Activated T-cell treated with anti-CD3 and anti-CD28 coated beads for 48 hours (primary cell): ENCODE results near the gene DBP.
"Not testable (repeated sequence)": the region's sequence is repeated elsewhere in the genome, so short reads cannot be mapped to it uniquely, and the experiment has no call there.

ENCODE experiments used
- DNase-seq: peaks from one replicate; pipeline ENCODE4 v3.0.0-alpha.2; 2020; ENCODE audit warnings: low read depth

DBP gene, protein sequence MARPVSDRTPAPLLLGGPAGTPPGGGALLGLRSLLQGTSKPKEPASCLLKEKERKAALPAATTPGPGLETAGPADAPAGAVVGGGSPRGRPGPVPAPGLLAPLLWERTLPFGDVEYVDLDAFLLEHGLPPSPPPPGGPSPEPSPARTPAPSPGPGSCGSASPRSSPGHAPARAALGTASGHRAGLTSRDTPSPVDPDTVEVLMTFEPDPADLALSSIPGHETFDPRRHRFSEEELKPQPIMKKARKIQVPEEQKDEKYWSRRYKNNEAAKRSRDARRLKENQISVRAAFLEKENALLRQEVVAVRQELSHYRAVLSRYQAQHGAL

DNA sequence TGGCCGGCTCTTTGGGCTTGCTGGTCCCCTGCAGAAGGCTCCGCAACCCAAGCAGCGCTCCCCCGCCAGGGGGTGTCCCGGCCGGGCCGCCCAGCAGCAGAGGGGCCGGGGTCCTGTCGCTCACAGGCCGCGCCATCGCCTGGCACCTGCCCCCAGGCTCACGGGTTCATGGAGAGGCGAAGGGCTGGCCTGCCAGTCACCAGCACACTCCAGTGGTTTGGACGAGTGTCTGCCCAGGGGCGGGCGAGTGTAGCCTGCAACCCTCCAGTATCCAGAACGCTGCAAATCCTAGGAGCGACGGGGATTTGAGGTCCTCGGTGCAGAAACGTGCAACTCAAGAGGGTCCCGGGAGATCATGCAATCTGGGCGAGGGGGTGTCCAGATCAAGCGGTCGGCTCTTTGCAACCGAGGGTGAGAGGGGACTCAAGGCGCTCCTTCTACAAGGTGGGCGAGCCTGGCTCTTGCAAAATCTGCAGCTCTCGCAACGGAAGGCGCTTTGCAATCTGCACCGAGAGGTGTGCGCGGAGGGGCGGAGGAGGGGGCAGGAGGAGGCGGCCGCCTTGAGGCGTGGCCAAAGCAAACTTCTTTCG is at the start of gene DBP:
Gene DBP, minus strand, starts transcription at position 521 of the 590 bp plus-strand sequence. Its CDS starts 385 bp downstream, at position 136.
- DNase-seq = no peak

DNA sequence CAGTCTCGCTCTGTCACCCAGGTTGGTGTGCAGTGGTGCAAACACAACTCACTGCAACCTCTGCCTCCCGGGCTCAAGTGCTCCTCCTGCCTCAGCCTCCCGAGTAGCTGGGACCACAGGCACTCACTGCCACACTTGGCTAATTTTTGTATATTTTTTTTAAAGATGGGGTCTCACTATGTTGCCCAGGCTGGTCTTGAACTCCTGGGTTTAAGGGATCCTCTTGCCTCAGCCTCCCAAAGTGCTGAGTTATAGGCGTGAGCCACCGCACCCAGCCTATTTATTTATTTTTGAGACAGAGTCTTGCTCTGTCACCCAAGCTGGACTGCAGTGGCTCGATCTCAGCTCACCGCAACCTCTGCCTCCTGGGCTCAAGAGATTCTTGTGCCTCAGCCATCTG is 49.5 kb upstream of the DBP start:
- not testable (repeated sequence) for DNase-seq

DNA sequence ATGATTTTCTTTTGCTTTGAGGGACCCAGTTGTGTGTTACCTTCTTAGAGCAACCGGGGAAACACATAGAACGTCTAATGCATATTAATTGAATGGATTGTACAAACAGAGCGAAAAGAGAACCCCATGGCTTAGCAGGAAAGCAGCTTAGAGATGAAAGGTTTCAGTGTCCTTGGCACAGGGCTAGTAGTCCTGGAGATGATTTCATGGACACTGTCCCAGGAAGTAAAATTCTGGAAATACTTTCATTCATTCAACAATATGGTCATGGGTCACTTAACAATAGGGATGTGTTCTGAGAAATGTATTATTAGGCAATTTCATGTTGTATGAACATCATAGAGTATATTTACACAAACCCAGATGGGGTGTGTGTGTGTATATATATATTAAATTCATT is 48.9 kb upstream of the DBP start:
- no peak for DNase-seq

DNA sequence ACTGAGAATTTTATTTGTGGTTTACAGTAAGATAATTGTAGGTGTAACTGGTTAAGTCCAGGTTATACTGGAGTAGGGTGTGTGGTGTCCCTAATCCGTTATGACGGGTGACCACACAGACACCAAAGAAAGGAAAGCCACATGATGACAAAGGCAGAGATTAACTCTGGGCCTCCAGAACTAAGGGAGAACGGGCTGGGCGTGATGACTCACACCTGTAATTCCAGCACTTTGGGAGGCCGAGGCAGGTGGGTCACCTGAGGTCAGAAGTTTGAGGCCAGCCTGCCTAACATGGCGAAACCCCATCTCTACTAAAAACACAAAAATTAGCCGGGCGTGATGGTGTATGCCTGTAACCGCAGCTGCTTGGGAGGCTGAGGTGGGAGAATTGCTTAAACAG is 48.4 kb upstream of the DBP start:
- DNase-seq = no peak

DNA sequence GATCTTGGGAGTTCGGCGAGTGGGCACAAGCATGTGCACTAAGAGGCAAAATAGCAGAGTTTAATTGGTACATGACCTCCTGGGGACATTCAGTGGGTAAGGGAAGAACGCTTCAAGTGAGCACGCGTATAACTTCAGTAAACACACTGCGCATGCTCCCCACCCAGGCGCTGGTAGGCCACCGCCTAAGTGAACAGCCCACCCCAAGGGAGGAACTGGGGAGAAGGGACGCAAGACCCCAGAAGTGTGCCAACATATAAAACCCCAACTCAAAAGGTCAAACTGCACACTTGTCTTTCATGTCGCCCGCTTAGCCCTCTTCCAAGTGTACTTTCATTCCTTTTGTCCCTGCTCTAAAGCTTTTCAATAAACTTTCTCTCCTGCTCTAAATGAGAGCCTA is 46.2 kb upstream of the DBP start:
- DNase-seq = peak; percentile 13

DNA sequence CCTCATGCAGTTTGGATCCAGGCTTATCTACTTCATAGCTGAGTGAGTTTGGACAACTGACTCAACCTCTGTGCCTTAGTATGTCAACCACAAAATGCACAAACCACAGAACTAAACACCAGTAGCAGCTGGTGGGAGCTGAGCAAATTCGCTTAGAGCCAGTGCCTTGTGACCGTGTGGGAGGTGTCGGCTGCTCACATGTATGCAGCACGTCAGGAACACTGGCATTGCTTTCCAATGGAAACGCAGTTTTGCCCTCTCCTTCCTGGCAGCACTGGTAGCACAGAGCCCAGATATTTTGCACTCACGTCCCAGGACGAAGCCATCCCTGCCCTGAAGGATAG is 43.9 kb upstream of the DBP start:
- no peak for DNase-seq

DNA sequence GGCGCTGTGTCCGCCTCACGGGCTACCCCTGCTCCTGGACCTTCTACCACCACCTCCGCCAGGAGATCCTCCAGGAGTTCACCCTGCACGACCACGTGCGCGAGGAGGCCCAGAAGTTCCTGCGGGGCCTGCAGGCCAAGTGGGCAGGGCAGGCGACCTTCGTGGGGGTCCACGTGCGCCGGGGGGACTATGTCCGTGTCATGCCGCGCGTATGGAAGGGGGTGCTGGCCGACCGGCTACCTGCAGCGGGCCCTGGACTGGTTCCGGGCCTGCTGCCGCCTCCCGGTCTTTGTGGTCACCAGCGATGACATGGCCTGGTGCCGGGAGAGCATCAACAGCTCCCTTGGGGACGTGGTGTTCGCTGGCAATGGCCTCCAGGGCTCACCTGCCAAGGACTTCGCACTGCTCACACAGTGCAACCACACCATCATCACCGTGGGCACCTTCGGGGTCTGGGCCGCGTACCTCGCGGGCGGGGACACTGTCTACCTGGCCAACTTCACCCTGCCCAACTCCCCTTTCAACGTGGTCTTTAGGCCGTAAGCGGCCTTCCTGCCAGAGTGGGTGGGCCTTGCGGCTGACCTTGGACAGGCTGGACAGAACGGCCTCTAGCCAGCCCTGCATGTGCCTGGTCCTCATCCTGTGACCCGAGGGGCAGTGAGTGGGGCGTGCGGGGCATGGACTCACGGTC is 43.4 kb upstream of the DBP start:
- DNase-seq = no peak

DNA sequence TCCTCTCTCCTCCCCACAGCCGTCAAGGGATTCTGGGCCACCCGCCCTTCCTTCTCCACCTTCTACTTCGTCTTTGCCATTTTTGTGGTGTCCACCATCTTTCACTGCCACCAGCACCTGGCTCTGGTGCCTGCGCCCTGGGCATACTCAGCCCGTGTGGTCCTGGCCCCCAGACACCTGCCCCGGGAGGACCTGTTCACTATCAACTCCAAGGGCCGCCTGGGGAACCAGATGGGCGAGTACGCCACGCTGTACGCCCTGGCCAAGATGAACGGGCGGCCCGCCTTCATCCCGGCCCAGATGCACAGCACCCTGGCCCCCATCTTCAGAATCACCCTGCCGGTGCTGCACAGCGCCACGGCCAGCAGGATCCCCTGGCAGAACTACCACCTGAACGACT is 42.8 kb upstream of the DBP start:
- not testable (repeated sequence) for DNase-seq

DNA sequence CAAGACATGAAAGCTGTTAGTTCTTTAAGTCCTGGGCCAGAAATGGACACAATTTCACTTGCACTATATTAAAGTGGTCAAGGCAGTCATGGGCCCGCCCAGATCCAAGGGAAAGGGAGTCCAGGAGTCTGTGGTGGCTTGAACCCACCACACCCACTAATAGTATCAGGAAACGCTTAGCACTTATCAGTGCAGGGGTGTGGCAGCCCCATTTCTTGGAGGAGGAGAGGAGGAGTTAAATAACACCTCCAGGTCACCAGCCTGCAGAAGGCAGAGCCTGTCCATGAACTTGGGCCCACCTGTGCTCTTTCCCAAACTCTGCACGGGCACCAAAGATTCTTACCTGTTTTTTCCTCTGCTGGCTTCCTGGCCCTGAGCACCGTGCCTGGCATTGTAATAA is 41.0 kb upstream of the DBP start:
- DNase-seq = no peak

DNA sequence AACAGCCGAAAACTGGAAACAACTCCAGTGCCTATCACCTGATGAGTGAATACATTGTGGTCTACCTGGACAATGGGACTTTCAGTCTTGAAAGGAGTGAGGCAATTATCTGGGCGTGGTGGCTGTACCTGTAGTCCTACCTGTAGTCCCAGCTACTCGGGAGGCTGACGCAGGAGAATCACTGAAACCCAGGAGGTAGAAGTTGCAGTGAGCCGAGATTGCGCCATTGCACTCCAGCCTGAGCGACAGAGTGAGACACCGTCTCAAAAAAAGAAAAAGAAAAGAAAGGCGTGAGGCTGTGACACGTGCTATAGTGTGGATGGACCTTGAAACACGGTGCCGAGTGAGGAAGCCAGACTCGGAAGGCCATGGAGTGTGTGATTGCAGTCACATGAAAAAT is 39.7 kb upstream of the DBP start:
- no peak for DNase-seq

DNA sequence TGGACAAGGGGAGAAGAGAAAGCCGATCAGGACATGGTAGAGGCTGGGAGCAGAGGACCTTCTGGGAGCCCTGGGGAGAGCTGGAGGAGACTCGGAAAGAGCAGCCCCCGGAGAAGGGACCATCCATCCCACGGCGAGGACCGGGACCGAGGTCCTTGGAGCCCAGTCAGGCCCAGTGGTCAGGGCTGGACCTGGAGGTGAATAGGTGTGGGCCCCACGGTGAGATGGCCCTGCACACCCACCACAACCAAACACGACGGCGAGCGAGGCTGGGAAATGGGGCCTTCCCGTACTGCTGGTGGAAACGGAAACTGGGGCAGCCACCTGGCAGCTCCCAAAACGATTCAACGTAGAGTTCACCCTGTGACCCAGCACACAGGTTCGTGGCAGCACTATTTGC is 39.3 kb upstream of the DBP start:
- no peak for DNase-seq

DNA sequence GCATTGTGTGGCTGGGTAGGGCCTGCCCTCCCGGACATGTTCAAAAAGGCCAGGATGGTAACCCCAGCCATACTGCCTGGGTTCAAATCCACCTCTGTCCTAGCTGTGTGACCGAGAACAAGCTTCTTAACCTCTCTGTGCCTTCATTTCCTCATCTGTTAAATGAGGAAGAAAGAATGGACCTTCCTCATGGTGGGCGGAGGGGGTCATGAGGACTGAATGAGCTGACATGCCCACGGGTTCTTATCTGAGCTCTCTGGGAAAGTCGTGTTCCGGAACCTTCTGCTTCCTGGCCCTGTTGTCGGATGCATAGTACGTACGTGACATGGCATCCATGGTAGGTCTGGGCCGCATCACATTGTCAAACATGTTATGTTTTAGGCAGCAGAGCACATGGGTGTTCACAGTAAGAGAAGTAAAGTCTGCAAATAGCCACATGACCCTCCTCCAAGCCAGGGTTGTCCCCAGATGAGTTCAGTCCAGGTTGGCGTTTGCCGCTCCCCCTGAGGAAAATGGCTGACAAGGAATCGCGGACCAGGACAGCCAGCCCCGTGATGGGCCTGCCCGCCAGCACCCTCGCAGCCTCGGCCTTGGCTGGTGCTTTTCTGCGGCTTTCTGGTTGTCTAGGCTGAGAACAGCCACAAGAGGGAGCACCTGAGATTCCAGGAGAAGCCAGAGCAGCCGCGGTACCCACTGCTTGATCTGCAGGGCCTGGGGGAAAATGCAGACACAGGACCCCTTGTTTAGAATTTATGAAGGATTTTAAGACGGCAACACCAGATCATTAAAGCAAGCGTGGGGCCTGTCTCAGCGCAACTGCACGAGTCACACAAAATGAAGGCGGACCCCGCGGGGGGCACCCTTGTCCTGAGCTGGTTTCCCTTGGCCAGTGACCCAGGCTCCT is 38.0 kb upstream of the DBP start:
- DNase-seq = peak; percentile 65

DNA sequence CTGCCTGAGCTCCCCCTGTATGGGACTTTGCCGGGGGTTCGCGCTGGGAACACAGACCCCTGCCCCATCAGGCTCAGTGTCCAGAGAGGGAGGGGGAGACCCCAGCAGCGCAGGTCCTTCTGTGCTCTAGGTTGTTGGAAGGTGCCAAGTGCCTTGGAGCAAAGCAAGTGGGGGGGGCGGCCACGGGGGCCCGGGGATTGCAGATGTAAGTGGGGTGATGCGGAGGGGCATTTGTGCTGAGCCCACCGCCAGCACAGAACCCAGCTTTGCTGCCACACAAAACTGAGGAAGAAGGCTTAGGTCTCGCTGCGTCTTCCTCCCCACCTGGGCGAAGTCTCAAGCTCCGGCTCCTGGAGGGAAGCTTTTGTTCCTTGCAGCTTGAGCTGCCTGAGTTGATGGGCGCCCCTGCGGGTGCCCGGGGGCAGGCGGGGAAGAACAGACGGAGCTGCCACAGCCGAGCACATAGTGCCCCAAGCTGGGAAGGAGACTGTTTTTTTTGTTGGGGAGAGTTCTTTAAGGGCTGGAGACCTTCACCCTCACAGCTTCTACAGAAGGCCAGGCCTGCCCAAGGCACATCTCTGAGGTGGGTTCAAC is 37.1 kb upstream of the DBP start:
- DNase-seq = no peak

DNA sequence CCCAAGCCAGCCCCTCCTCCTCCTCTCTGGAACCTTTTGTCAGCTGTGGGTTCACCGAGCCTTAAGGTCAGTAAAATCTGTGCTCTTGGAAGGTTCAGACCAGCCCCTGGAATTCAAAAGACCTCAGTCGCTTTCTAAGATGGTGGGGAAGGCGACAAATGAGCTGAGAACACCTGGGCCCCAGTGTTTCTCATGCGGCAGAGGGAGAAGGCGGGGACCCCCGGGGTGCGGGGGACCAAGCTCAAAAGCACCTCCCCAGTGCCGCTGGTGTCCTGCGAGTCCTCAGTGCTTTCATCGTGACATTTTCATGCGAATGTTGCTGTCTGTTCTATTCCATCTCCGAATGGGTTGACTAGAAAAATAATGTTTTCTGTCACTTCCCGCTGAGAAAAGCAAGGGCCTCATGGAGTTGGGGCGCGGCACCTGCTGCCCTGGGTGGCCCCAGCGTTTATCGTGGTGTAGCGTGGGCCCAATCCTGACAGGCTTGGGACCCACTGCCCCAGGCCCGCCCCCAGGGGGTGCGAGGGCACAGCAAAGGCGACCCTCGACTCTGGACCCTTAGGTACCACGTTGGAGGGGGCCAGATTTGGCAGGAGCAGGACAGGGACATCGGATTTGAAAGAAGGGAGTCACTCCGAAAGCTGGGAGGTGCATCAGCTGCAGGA is 36.4 kb upstream of the DBP start:
- DNase-seq = no peak

DNA sequence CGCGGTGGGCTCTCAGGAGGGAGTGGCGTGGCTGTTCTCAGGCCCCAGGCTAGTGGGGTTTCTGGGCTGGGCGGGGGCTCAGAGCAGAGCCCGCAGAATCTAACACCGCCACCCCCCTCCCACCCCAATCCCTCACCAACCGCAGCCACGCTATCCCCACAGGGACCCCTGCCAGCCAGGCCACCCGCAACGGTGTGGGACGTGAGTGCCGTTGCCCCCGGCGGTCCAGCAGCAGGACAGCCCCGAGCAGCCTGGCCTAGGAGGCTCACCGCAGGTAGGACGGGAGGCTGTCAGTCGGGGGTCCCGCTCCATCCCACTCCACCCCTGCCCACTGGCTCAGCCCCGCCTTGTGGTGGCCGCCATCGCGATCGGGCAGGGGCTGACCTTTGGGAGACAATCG is 35.8 kb upstream of the DBP start, which contains the start of gene NTN5:
Gene NTN5, minus strand, starts transcription at position 24 of the 400 bp plus-strand sequence. CDS start 2,031 bp downstream, outside the sequence.
- no peak for DNase-seq

DNA sequence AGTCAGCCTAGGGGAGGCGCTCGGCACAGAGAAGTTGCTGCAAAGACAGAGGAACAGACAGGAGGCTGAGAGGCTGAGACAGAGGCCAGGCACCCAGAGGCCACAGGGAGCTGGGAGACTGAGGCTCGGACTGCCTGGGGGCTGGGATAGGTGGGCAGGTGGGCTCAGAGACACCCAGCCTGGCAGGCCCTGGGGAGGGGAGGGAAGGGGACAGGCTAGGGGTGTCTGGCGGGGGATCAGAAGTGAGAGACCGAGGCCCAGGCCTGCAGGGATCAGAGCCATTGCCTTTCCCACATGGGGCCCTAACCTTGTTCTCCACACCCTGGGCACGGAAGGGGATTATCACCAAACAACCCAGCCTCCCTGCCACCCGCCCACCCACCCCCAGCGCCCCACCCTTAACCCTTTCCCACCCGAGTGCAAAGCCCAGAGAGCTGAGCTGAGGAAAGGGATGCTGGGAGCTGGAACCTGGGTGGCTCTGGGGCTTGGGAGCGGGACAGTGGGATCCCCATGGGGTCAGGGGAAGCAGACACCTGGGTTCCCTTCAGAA is 34.3 kb upstream of the DBP start:
- no peak for DNase-seq

DNA sequence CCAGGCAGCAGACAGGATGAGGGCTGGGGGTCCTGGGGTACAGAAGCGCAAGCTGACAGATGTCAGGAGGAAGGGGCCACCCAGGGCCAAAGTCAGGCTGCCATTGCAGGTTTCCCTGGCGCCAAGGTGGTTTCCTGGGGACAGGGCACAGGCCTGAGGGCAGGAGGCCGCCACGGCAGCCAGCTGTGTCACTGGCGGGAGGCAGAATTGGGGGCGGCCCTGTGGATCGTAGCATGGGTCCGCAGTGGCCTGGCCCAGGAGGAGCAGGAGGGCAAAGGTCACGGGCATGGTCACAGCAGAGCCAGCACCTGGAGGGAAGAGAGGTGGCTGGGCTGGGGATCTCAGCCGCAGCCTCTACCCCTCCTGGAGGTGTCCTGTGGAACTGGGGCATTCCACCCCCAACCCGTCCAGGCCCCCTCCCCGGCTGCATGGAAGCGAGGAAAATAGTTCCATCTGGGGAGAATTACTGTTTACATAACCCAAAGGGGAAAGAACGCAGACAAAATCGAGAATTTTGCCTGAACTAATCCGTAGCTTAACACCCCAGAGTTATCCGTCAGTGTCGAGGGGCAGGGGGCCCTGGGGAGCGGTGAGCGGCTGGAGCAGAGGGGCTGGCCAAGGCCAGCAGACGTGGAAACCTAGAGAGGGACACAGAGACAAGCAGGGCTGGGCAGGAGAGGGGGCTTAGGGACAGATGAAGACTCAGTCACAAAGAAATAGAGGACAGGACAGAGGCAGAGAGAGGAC is 33.7 kb upstream of the DBP start:
- DNase-seq = no peak

DNA sequence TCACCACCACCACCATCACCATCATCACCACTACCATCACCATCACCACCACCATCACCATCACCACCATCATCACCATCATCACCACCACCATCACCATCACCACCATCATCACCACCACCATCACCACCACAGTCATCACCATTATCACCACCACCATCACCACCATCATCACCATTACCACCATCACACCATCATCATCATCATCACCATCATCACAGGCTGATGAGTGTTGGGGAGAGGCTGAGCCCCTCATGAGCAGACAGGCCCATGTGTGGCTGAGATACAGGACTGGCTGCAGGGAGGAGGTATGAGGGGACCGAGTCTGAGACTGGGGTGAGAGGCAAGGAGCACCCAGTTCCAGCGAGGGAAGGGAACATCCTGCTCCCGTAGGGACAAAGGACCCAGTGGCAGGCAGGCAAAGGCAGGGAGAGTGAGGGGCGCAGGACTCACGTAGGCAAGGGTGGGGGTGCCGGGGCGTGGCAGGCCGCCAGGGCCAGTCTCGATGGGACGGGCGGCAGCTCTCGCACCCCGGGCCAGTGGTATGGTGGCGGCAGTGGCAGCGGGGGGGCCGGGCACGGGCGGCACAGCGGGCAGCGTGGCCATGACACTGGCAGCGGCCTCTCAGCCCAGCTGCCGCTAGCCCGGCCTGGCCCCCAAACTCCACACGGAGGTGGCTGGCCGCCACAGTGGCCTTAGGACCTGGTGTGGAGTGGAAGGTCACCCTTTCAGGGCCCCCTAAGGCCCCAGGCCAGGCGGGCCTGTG is 32.9 kb upstream of the DBP start:
- DNase-seq = no peak

DNA sequence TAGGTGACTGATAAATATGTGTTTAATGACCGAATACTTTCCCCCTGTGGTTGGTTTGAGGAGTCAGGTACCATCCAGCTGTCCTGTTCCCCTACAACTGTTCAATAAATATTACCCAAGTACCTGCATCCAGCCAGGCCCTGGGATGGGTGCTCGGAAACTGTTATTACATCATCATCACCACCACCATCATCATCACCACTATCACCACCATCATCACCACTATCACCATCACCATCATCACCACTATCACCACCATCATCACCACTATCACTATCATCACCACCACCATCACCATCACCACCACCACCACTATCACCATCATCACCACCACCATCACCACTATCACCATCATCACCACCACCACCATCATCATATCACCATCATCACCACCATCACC is 31.6 kb upstream of the DBP start:
- no peak for DNase-seq

DNA sequence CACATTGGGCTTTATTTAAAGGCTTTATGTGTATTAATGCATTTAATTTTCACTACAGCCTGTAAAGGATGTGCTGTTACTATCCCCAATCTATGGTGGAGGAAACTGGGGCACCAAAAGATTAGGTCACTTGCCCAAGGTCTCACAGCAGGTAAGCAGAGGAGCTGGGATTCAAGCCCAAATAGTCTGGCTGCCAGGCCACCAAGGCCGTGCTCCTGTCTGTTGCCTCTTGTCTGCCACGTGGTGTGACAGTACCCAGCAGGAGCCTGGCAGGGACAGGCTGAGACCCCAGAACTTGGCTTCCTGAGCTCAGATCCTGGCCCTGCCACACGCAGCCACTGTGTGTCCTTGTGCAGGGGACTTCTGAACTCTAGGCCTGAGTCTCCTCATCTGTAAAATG is 31.2 kb upstream of the DBP start:
- DNase-seq = no peak
